Heart left ventricle (tissue), 16 donors: ENCODE results near the gene TNPO3. TPM values are rescaled to one million over a fixed set of nuclear protein-coding genes. Genes with fewer than 3 reads are reported as not detected.

Experiments
- ATAC-seq, 4 donors: fragments of 200-7000 bp; cut with Tn5 transposase; one replicate each; pipeline ENCODE4 v1.9.1; 2020 to 2022; ENCODE audit warnings: moderate library complexity in 4 of 4, mild to moderate bottlenecking in 3 of 4, moderate number of reproducible peaks in 1 of 4
- DNase-seq, 5 donors: peaks; one replicate each; pipeline ENCODE4 v3.0.0-alpha.2; 2020
- H3K27ac ChIP-seq, 12 donors: fragments of 200-600 bp; sonication (generic) in 4 of 12; one replicate each; pipeline versions ENCODE4 v1.5.0 to v1.8.0; 2016 to 2022; ENCODE audit warnings: mild to moderate bottlenecking in 2 of 12
- H3K27me3 ChIP-seq, 9 donors: fragments of 200-600 bp; sonication (generic) in 2 of 9; one replicate each; pipeline versions ENCODE4 v1.5.1 to v1.8.0; 2016 to 2022; ENCODE audit warnings: mild to moderate bottlenecking in 3 of 9
- H3K36me3 ChIP-seq, 9 donors: fragments of 200-600 bp; sonication (generic) in 2 of 9; one replicate each; pipeline versions ENCODE4 v1.5.0 to v1.8.0; 2018 to 2022; ENCODE audit warnings: mild to moderate bottlenecking in 2 of 9
- H3K4me1 ChIP-seq, 12 donors: fragments of 200-600 bp; sonication (generic) in 4 of 12; one replicate each; pipeline versions ENCODE4 v1.5.0 to v1.8.0; 2016 to 2022; ENCODE audit warnings: mild to moderate bottlenecking in 3 of 12
- H3K4me3 ChIP-seq, 12 donors: fragments of 200-600 bp; sonication (generic) in 4 of 12; one replicate each; pipeline versions ENCODE4 v1.5.0 to v1.8.0; 2017 to 2022; ENCODE audit warnings: mild to moderate bottlenecking in 9 of 12, moderate library complexity in 4 of 12
- H3K9me3 ChIP-seq, 12 donors: fragments of 200-600 bp; sonication (generic) in 4 of 12; one replicate each; pipeline versions ENCODE4 v1.5.0 to v1.8.0; 2016 to 2022; ENCODE audit warnings: mild to moderate bottlenecking in 1 of 12
- CTCF ChIP-seq, 12 donors: fragments of 200-600 bp; sonication (generic) in 4 of 12; IDR thresholded peaks; one replicate each; pipeline versions ENCODE4 v1.5.0 to v1.8.0; 2018 to 2022; ENCODE audit warnings: antibody characterized with exemption in 12 of 12, mild to moderate bottlenecking in 5 of 12
- POLR2A ChIP-seq, 2 donors: fragments of 450-650 bp; IDR thresholded peaks; one replicate each; pipeline ENCODE4 v1.6.1; 2017; ENCODE audit warnings: antibody characterized with exemption in 2 of 2, mild to moderate bottlenecking in 2 of 2, moderate library complexity in 2 of 2
- WGBS, 4 donors: extraction: QIAGEN DNeasy Blood & Tissue Kit in 2 of 4; methylation state at CpG; one replicate each; pipeline versions ENCODE4 v1.1.5 to v1.1.7; 2013 to 2018; 5-methylcytosine and 5-hydroxymethylcytosine counted together
- intact Hi-C, 10 donors: fragments of 100-400 bp; cut with DNase I; formaldehyde crosslinking; loops; one replicate each; pipeline versions ENCODE4 v1.11.1 to v1.14.2; 2022
- polyA plus RNA-seq, 2 donors: library from polyadenylated mRNA; stranded (reverse); fragments of 200-250 nt; gene quantifications; one replicate each; pipeline ENCODE4 v1.2.3, GENCODE V29; 2013
- total RNA-seq, 9 donors: library from RNA; depleted of rRNA in 2 of 9; stranded (reverse); fragments of >200 nt in 2 of 9; fragmentation: NEBNext Ultra II Directional in 3 of 9; extraction: Animal tissue kit (Norgen Biotek cat#: 25700) in 3 of 9; gene quantifications; one replicate each; pipeline versions ENCODE4 v1.1.0 to v1.2.4, GENCODE V29; 2016 to 2023
- donor health status: ischemic (EF 13 %, LVEDD 7.1; RV severe dilation, severe dysfunction).
- donor health status: healthy with polysubstance abuse.
- donor health status: DM: no; HTN: yes; CAD: no.
- donor health status: DM: no; HTN: no; CAD: no.
- donor health status: ischemic (EF 25% LVEDD 6.9; RV normal size, moderate dysfunction).
- donor health status: ischemic (EF 25% LVEDD 5.7; RV mildly dilated, moderate dysfunction).
- donor health status: healthy.
- donor health status: DM: yes; HTN: yes; CAD: no.
- donor health status: ischemic (EF 35%, LVEDD 5.7; RV mildly dilated, moderate dysfunction).
- donor health status: nonischemic (EF 11% LVEDD 7.7; RV severe dilation, severe dysfunction).
- donor health status: DM: yes; HTN: yes; CAD: no.
- donor health status: PGD.
- donor health status: ischemic (EF 29% LVEDD 5.4; RV normal size, mild dysfunction).
- donor health status: nonischemic (EF 23%, LVEDD 6.1; RV moderate dilation, normal function).

The TNPO3 gene
- total and polyA plus RNA-seq, 11 donors: 11.0 to 42.4 (median 31.3) TPM

DNA sequence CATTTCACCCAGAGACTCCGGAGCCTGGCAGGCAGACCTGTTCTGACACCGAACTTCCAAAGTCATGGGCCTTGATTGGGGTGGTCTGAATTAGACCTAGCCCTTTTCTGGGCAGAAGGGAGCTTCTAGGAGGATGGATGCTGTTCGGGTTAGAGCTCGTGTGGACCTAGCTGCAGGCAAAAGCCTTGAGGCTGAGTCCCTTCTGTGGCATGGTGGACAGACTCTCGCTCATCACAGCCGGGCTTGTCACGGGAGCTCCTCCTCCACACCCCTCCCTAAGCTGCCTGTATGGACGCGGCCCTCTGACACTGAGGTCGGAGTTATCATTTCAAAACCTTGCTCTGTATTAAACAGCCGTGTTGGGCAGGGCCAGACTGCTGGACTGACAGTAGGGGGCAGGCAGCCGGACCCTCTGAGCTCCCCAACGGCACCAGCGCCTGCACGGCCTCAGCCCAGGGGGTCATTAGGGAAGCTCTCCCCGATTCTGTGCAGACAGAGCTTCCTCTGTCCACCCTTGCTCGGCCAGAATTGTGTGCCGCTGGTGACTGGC is 115.0 kb downstream of the TNPO3 start:
- Histone ChIP-seq H3K27me3 (peaks cover 0 to 55% (median 20%) of the 10 kb centered on the region in 9 donors), H3K27ac (peak overlapping the region in 3 of 12 donors; percentile 24 to 89 (median 46)), H3K9me3 (no peaks in the 10 kb centered on the region), H3K4me1 (peaks cover 0 to 45% (median 8%) of the 10 kb centered on the region in 12 donors), H3K4me3 (peak overlapping the region in 7 of 12 donors; percentile 12 to 64 (median 55)), H3K36me3 (peaks cover 0 to 5% (median 0%) of the 10 kb centered on the region in 9 donors)
- peak in 1 of 4 donors; percentile 10 for ATAC-seq
- 77 to 84% (median 80%) methylated on average over 18 of the region's 18 CpGs for WGBS, 4 donors
- DNase-seq: no peak
- no peak for TF ChIP-seq POLR2A (IDR thresholded peaks at IDR 0.05)
- no peak for TF ChIP-seq CTCF (IDR thresholded peaks at IDR 0.05)
- intact Hi-C loops: no loop called here

DNA sequence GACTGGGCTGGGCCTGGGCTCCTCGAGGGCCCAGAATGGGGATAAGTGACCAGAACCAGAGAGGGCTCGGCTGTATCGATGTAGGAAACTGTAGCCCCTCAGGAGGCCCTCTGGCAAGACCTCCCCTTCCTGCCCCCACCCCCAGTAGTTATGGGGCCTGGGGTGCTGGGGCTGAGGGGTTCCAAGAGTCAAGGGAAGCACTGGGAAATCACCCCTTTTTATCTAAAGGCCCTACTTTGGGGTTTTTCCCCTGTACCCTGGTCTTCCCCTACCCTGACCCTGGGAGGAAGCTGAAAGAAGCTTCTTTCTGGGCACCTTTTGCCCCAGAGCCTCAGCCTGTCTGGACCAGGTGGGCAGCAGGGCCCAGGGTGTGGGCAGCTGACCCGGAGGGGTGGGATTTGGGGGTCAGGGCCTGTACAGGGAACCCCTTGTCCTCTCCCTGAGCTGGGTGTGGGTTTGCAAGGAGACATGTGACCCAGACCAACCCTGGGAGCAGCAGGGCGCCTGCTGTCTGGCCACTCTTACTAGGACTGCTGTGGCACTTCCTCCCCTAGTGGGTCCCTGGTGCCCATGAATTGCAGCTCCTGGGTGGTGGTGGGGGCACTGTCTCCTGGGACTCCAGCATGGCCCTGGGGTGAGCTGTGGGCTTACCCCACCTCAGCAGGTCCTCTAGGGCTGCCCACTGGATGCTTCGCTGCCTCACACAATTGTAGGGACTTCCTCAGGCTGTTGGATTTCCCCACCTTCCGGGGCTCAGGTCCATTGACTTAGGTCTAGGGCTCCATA is 115.6 kb downstream of the TNPO3 start:
- H3K27ac ChIP-seq: peak overlapping the region in 4 of 12 donors; percentile 13 to 89 (median 35)
- intact Hi-C loops: no loop called here
- H3K4me3 ChIP-seq: peak overlapping the region in 10 of 12 donors; percentile 40 to 64 (median 54)
- WGBS, 4 donors: 56 to 60% (median 57%) methylated on average over 5 to 7 of the region's 7 CpGs
- H3K36me3 ChIP-seq: no peaks in the 10 kb centered on the region
- peaks cover 0 to 55% (median 20%) of the 10 kb centered on the region in 9 donors for H3K27me3 ChIP-seq
- ATAC-seq (peak in 3 of 4 donors; percentile 24 to 43 (median 40)), DNase-seq (peak in 1 of 5 donors; percentile 57)
- H3K4me1 ChIP-seq: peaks cover 0 to 52% (median 8%) of the 10 kb centered on the region in 12 donors
- no peak for TF ChIP-seq POLR2A (IDR thresholded peaks at IDR 0.05)
- no peak for TF ChIP-seq CTCF (IDR thresholded peaks at IDR 0.05)
- H3K9me3 ChIP-seq: no peaks in the 10 kb centered on the region

DNA sequence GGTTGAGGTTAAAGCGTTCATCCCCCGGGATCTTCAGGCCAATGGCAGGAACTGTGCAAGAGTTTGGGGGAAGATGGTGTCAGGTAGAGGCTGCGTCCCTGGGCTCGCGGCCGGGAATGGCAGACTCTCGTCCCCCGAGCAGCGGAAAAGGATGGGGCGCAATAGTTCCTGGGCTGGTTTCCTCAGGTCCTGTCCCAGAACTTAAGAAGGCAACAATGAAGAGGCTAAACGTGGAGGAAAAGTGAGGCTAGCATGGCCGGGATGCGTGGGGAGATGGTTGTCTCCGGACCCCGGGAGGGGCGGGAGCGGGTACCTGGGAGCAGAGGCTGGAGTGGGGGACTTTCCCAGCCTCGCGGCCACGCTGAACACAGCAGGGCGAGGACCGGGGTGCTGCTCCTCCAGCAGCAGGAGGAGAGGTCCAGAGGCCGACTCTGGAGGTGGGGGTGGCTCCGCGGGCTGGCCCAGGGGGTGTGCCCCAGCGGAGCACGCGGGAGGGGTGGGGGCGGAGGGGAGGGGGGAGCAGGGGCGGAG is 116.3 kb downstream of the TNPO3 start:
- TF ChIP-seq POLR2A (IDR thresholded peaks at IDR 0.05) (no peak), CTCF (IDR thresholded peaks at IDR 0.05) (no peak)
- 2 to 4% (median 3%) methylated on average over 15 to 30 of the region's 30 CpGs for WGBS, 4 donors
- DNase-seq (no peak), ATAC-seq (peak in 3 of 4 donors; percentile 25 to 35 (median 30))
- Histone ChIP-seq H3K4me1 (peaks cover 0 to 58% (median 8%) of the 10 kb centered on the region in 12 donors), H3K9me3 (no peaks in the 10 kb centered on the region), H3K27ac (peak overlapping the region in 3 of 12 donors; percentile 24 to 89 (median 50)), H3K4me3 (peak overlapping the region; percentile 39 to 64 (median 53)), H3K27me3 (peaks cover 0 to 55% (median 20%) of the 10 kb centered on the region in 9 donors), H3K36me3 (no peaks in the 10 kb centered on the region)
- intact Hi-C loops: no loop called here
